HL-60 (cell line): ENCODE measurements around the gene ZBP1.

ENCODE experiments used
- DNase-seq, 2 experiments: peaks; one replicate each; pipeline ENCODE4 v3.0.0-alpha.2; 2010 to 2020; ENCODE audit warnings: low read depth in 1 of 2, low spot score in 1 of 2
- H3K27ac ChIP-seq: fragments of 250-450 bp; sonication (Bioruptor Pico); replicated peaks from 2 replicates; pipeline ENCODE4 v1.5.1; 2020; ENCODE audit warnings: mild to moderate bottlenecking, moderate library complexity
- H3K27me3 ChIP-seq: fragments of 250-450 bp; sonication (Bioruptor Pico); 2 replicates; pipeline ENCODE4 v1.5.1; 2021; ENCODE audit warnings: mild to moderate bottlenecking, moderate library complexity; ENCODE audit not compliant: insufficient read depth, poor library complexity, severe bottlenecking
- H3K4me3 ChIP-seq: replicated peaks from 2 replicates; pipeline ENCODE4 v1.5.1; 2011; ENCODE audit warnings: mild to moderate bottlenecking, control low read depth, low read length; ENCODE audit not compliant: insufficient read depth
- GABPA ChIP-seq: IDR thresholded peaks from 2 replicates; pipeline ENCODE4 v1.6.1; 2012; ENCODE audit warnings: low read depth
- POLR2AphosphoS5 ChIP-seq: IDR thresholded peaks from 2 replicates; pipeline ENCODE4 v1.6.1; 2012; ENCODE audit warnings: low read depth
- SPI1 ChIP-seq: IDR thresholded peaks from 2 replicates; pipeline ENCODE4 v1.6.1; 2012; ENCODE audit warnings: low read depth, mild to moderate bottlenecking, borderline replicate concordance
- TF ChIP-seq, protein P1 (sequence below): IDR thresholded peaks from one replicate; pipeline ENCODE4 v1.5.1; 2011; ENCODE audit warnings: low read length, control low read depth, inconsistent platforms; ENCODE audit not compliant: insufficient read depth
- TF ChIP-seq, protein P2 (sequence below): IDR thresholded peaks from 2 replicates; pipeline ENCODE4 v1.6.1; 2012; ENCODE audit warnings: low read depth; ENCODE audit not compliant: insufficient replicate concordance

Gene ZBP1

DNA sequence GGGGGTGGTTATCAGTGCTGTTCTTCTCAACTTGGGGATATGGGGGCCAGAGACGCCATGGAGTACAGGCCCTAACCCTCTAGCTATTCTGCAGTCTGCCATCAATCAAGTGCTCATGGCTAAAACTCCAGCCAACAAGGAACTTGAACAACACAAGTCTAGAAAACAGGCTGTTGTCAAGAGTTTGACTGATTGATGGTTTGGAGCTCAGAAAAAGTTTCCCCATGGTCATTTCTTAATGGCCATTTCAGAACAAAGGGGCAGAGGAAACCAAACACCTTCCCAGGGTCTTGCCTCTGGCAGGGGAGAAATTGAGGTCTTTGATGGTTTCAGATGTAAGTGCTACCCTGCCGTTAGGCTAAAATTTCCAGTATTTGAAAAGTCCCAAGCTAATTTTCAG is 44.2 kb downstream of the ZBP1 start:
- no peak for TF ChIP-seq SPI1
- peaks cover 12% of the 10 kb centered on the region for H3K27me3 ChIP-seq

DNA sequence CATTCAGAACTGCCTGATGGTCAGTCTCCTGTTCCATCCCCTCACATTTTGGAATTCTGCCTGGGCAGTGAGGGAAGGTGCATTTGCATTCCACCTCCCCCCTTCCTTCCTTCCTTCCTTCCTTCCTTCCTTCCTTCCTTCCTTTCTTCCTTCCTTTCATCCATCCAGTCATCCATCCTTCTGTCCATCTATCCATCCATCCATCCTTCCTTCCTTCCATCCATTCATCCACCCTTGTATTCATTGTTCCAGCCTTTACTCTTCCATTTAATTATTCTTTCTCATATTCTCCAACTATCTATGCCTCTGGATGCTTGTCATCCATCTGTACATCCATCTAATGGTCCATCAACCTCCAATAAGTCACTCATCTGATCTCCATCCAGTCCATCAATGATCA is 45.3 kb downstream of the ZBP1 start:
- TF ChIP-seq, protein P1, sequence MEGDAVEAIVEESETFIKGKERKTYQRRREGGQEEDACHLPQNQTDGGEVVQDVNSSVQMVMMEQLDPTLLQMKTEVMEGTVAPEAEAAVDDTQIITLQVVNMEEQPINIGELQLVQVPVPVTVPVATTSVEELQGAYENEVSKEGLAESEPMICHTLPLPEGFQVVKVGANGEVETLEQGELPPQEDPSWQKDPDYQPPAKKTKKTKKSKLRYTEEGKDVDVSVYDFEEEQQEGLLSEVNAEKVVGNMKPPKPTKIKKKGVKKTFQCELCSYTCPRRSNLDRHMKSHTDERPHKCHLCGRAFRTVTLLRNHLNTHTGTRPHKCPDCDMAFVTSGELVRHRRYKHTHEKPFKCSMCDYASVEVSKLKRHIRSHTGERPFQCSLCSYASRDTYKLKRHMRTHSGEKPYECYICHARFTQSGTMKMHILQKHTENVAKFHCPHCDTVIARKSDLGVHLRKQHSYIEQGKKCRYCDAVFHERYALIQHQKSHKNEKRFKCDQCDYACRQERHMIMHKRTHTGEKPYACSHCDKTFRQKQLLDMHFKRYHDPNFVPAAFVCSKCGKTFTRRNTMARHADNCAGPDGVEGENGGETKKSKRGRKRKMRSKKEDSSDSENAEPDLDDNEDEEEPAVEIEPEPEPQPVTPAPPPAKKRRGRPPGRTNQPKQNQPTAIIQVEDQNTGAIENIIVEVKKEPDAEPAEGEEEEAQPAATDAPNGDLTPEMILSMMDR: no peak
- no peak for DNase-seq
- Histone ChIP-seq H3K27ac (no peak overlapping the region), H3K4me3 (no peak overlapping the region), H3K27me3 (peaks cover 9% of the 10 kb centered on the region)

More for the DNA sequence above, 44.2 kb downstream of the ZBP1 start:
- H3K4me3 ChIP-seq: no peak overlapping the region
- DNase-seq: no peak
- no peak overlapping the region for H3K27ac ChIP-seq

DNA sequence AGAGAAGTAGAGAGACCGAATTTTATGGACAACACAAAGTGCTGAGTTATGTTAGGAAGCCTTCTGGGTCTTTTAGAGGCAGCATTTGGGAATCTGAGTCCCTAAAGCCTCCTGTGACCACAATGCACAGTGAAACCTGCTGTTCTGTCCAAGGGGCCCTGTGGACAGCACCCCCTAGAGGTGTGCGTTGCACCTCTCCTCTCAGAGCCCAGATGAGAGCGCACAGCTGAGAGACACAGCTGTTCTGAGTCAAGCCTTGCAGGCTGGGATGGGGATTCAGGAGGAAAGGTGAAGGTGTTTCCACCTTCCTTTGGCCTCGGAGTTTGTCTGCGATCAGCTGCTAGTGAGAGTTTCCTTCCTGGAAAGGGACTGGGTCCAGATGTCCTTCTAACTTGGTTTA is 46.3 kb downstream of the ZBP1 start:
- TF ChIP-seq POLR2AphosphoS5 (no peak), SPI1 (no peak), GABPA (no peak)
- TF ChIP-seq, protein P1: no peak
- TF ChIP-seq, protein P2, sequence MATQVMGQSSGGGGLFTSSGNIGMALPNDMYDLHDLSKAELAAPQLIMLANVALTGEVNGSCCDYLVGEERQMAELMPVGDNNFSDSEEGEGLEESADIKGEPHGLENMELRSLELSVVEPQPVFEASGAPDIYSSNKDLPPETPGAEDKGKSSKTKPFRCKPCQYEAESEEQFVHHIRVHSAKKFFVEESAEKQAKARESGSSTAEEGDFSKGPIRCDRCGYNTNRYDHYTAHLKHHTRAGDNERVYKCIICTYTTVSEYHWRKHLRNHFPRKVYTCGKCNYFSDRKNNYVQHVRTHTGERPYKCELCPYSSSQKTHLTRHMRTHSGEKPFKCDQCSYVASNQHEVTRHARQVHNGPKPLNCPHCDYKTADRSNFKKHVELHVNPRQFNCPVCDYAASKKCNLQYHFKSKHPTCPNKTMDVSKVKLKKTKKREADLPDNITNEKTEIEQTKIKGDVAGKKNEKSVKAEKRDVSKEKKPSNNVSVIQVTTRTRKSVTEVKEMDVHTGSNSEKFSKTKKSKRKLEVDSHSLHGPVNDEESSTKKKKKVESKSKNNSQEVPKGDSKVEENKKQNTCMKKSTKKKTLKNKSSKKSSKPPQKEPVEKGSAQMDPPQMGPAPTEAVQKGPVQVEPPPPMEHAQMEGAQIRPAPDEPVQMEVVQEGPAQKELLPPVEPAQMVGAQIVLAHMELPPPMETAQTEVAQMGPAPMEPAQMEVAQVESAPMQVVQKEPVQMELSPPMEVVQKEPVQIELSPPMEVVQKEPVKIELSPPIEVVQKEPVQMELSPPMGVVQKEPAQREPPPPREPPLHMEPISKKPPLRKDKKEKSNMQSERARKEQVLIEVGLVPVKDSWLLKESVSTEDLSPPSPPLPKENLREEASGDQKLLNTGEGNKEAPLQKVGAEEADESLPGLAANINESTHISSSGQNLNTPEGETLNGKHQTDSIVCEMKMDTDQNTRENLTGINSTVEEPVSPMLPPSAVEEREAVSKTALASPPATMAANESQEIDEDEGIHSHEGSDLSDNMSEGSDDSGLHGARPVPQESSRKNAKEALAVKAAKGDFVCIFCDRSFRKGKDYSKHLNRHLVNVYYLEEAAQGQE: no peak
- Histone ChIP-seq H3K4me3 (no peak overlapping the region), H3K27ac (no peak overlapping the region), H3K27me3 (peaks cover 4% of the 10 kb centered on the region)
- no peak for DNase-seq

DNA sequence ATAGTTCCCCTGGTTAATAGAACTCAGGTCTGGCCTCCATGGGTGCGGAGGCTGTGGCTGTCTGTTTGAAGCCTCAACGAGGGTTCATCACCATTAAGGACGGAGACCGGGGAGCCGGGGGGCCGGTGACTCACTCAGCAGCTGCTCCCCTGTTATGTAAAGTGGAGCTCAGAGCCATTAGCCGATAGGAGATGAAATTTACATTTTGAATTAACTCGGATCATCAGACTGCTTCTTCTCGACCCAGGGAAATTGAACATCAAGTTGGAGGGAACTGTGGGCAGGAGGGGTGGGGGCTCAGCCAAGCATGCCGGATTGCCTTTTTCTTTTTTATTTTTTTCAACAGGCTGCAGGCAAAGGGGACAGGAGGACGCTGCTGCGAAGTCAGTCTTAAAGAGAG is 47.0 kb downstream of the ZBP1 start:
- TF ChIP-seq GABPA (no peak), SPI1 (no peak), POLR2AphosphoS5 (no peak)
- TF ChIP-seq, protein P2: no peak
- TF ChIP-seq, protein P1: no peak
- no peak overlapping the region for H3K27ac ChIP-seq
- no peak for DNase-seq
- no peak overlapping the region for H3K4me3 ChIP-seq
- H3K27me3 ChIP-seq: peaks cover 4% of the 10 kb centered on the region
